ENCODE results near the gene DECR2.

DECR2 gene

GRCh38 chr16:368388-369158, 33.1 kb upstream of the DECR2 start:
- peaks cover 9% of the 10 kb centered on the region for H3K4me1 ChIP-seq
- H3K9ac ChIP-seq = no peak overlapping the region
- no peaks in the 10 kb centered on the region for H3K79me2 ChIP-seq
- no peak overlapping the region for H3K4me2 ChIP-seq (ENCODE audit: low read length)
- no peaks in the 10 kb centered on the region for H3K36me3 ChIP-seq (ENCODE audit: control insufficient read depth, insufficient read depth, low read length)
- no peaks in the 10 kb centered on the region for H3K9me3 ChIP-seq (ENCODE audit: control insufficient read depth, low read length)
- H2AFZ ChIP-seq = no peak overlapping the region
- TF ChIP-seq, protein P1, sequence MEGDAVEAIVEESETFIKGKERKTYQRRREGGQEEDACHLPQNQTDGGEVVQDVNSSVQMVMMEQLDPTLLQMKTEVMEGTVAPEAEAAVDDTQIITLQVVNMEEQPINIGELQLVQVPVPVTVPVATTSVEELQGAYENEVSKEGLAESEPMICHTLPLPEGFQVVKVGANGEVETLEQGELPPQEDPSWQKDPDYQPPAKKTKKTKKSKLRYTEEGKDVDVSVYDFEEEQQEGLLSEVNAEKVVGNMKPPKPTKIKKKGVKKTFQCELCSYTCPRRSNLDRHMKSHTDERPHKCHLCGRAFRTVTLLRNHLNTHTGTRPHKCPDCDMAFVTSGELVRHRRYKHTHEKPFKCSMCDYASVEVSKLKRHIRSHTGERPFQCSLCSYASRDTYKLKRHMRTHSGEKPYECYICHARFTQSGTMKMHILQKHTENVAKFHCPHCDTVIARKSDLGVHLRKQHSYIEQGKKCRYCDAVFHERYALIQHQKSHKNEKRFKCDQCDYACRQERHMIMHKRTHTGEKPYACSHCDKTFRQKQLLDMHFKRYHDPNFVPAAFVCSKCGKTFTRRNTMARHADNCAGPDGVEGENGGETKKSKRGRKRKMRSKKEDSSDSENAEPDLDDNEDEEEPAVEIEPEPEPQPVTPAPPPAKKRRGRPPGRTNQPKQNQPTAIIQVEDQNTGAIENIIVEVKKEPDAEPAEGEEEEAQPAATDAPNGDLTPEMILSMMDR (IDR thresholded peaks at IDR 0.05) = no peak
- H3K4me3 ChIP-seq (ENCODE audit: low read depth, low read length) = no peak overlapping the region
- H3K27me3 ChIP-seq (ENCODE audit: control insufficient read depth, insufficient read depth, low read length) = no peaks in the 10 kb centered on the region
- H3K27ac ChIP-seq = no peak overlapping the region

DNA sequence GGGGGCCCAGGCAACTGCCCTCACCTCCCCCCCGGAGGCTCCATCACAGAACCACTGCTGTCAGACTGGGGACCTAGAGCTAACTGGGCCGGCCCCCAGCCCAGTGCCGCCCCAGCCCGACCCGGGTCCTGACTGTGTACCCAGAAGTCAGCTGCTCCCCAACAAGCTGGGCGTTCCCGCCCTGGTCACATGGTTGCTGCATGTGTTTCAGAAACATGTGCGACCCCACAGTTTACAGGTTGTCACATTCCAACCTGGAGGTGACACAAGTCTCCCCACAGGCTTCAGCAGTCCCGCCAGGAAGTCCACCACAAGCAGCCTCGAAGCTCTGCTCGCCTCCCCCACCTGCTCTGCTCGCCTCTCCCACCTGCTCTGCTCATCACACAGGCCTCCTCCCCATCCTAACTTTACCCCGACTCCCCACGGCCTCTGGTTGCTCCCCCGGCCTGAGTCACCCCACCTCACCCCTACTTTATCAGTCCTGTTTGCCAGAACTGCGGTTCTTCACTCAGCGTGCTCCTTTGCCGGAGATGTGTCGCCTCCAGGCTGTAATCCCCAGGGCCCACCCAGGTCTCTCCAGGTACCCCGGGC, 32.3 kb upstream of the DECR2 start:
- Histone ChIP-seq H2AFZ (no peak overlapping the region), H3K9me3 (ENCODE audit: control insufficient read depth, low read length) (no peaks in the 10 kb centered on the region), H3K9ac (no peak overlapping the region), H3K4me3 (ENCODE audit: low read depth, low read length) (peak overlapping the region; percentile 26), H3K4me2 (ENCODE audit: low read length) (peak overlapping the region; percentile 67), H3K36me3 (ENCODE audit: control insufficient read depth, insufficient read depth, low read length) (no peaks in the 10 kb centered on the region), H3K27me3 (ENCODE audit: control insufficient read depth, insufficient read depth, low read length) (no peaks in the 10 kb centered on the region), H3K4me1 (peaks cover 9% of the 10 kb centered on the region), H3K27ac (no peak overlapping the region), H3K79me2 (no peaks in the 10 kb centered on the region)
- TF ChIP-seq, protein P1 (IDR thresholded peaks at IDR 0.05) = no peak

DNA sequence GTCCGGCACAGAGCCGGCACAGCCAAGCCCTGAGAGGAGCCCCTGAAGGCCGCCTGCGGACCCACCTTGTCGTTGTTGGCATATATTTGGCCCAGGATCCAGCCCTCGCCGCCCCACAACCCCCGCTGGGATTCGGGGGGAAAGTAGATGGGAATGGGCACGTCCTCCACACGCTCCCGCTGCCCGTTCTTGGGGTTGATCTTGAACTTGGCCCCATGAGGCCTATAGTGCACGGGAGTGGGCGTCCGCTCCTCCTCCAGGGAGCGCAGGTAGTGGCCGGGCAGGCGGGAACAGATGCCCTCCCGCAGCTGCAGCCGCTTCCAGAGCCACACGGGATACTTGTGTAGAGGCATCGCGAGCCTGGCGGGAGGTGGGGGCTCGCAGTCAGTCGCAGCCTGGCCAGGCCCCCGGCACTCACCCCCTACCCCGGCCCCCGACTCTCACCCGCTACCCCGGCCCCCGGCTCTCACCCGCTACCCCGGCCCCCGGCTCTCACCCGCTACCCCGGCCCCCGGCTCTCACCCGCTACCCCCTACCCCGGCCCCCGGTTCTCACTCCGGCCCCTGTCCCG, 31.7 kb upstream of the DECR2 start:
- Histone ChIP-seq H3K36me3 (ENCODE audit: control insufficient read depth, insufficient read depth, low read length) (no peaks in the 10 kb centered on the region), H3K79me2 (no peaks in the 10 kb centered on the region), H2AFZ (no peak overlapping the region), H3K4me3 (ENCODE audit: low read depth, low read length) (peak overlapping the region; percentile 26), H3K27me3 (ENCODE audit: control insufficient read depth, insufficient read depth, low read length) (no peaks in the 10 kb centered on the region), H3K27ac (no peak overlapping the region), H3K9ac (no peak overlapping the region), H3K4me1 (peaks cover 9% of the 10 kb centered on the region), H3K9me3 (ENCODE audit: control insufficient read depth, low read length) (no peaks in the 10 kb centered on the region), H3K4me2 (ENCODE audit: low read length) (peak overlapping the region; percentile 67)
- TF ChIP-seq, protein P1 (IDR thresholded peaks at IDR 0.05) = no peak

DNA sequence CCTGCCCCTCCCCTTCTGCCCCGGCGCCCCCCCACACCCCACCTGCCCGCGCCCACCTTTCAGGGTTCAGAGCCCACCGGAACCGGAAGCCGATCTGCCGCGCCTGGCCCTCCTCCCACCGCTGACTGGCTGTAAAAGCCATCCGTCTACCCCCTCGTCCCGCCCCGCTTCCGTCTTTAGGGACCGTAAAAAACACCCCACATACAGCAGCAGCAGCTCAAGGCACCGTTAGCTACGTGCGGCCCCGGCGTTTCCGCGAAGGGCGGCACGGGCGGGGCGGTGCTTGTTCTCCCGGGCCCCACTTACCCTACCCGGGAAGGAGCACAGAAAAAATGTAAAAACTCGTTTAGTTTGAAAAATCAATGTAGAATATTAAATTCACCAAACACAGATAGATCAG, 31.2 kb upstream of the DECR2 start, which contains the start of gene MRPL28:
Gene MRPL28, minus strand, starts transcription at position 96 of the 400 bp plus-strand sequence. CDS start 320 bp downstream, outside the sequence.
- H3K9ac ChIP-seq = no peak within 1 kb of the TSS
- H3K79me2 ChIP-seq = no peaks in the 10 kb centered on the region
- no peaks in the 10 kb centered on the region for H3K36me3 ChIP-seq (ENCODE audit: control insufficient read depth, insufficient read depth, low read length)
- peaks cover 9% of the 10 kb centered on the region for H3K4me1 ChIP-seq
- H2AFZ ChIP-seq = peak within 1 kb of the TSS; percentile 65
- TF ChIP-seq, protein P1 (IDR thresholded peaks at IDR 0.05) = no peak
- H3K9me3 ChIP-seq (ENCODE audit: control insufficient read depth, low read length) = no peaks in the 10 kb centered on the region
- H3K27me3 ChIP-seq (ENCODE audit: control insufficient read depth, insufficient read depth, low read length) = no peaks in the 10 kb centered on the region
- H3K4me3 ChIP-seq (ENCODE audit: low read depth, low read length) = peak within 1 kb of the TSS; percentile 26
- peak within 1 kb of the TSS; percentile 42 for H3K27ac ChIP-seq
- H3K4me2 ChIP-seq (ENCODE audit: low read length) = peak within 1 kb of the TSS; percentile 67
